Activated CD8-positive, alpha-beta T cell treated with anti-CD3 and anti-CD28 coated beads, Interleukin-2, amount 10 ng/mL, durations not matched to agents 7 days and 5 days (primary cell): ENCODE measurements around the gene RMI2. TPM values are rescaled to one million over a fixed set of nuclear protein-coding genes. Genes with fewer than 3 reads are reported as not detected.

ENCODE experiments used
- ATAC-seq: fragments of 150-1000 bp; cut with Tn5 transposase; one replicate; pipeline ENCODE4 v1.10.0; 2021; ENCODE audit warnings: moderate library complexity
- CTCF ChIA-PET: fragments of 350-600 bp; sonication (Branson Sonifier 250); formaldehyde crosslinking; loops from one replicate; lab custom pipeline; 2021; ENCODE audit warnings: antibody characterized with exemption; lab: Charles Lee
- POLR2A ChIA-PET: fragments of 350-600 bp; sonication (Branson Sonifier 250); formaldehyde crosslinking; loops from one replicate; lab custom pipeline; 2021; ENCODE audit warnings: antibody characterized with exemption; lab: Charles Lee
- DNase-seq: peaks from one replicate; pipeline ENCODE4 v3.0.0-alpha.2; 2020
- H3K27ac Mint-ChIP-seq: one replicate; pipeline ENCODE4 v1.8.0; 2021; ENCODE audit warnings: mild to moderate bottlenecking, mixed read lengths
- H3K27me3 Mint-ChIP-seq: one replicate; pipeline ENCODE4 v1.8.0; 2021; ENCODE audit warnings: low read depth, mixed read lengths
- H3K36me3 Mint-ChIP-seq: one replicate; pipeline ENCODE4 v1.8.0; 2021; ENCODE audit warnings: low read depth, mixed read lengths
- H3K4me1 Mint-ChIP-seq: one replicate; pipeline ENCODE4 v1.8.0; 2021; ENCODE audit warnings: low read depth, mixed read lengths
- H3K4me3 Mint-ChIP-seq: one replicate; pipeline ENCODE4 v1.8.0; 2021; ENCODE audit warnings: mild to moderate bottlenecking, mixed read lengths
- H3K9me3 Mint-ChIP-seq: one replicate; pipeline ENCODE4 v1.8.0; 2022; ENCODE audit warnings: mixed read lengths; ENCODE audit not compliant: insufficient read depth
- total RNA-seq, 2 experiments: library from RNA; stranded (reverse); gene quantifications; one replicate each; pipeline ENCODE4 v1.2.3, GENCODE V29; 2021

Gene RMI2
- total RNA-seq, 2 experiments from 2014 or later = 65.6 to 67.0 TPM

GRCh38 chr16:11348737-11349598, 3.7 kb downstream of the RMI2 start:
- DNase-seq = no peak
- peak overlapping the region; percentile 24 for H3K27ac Mint-ChIP-seq
- peak overlapping the region; percentile 10 for H3K4me3 Mint-ChIP-seq
- H3K4me1 Mint-ChIP-seq = peaks cover 76% of the 10 kb centered on the region
- H3K36me3 Mint-ChIP-seq = peaks cover 62% of the 10 kb centered on the region
- no peaks in the 10 kb centered on the region for H3K9me3 Mint-ChIP-seq
- CTCF ChIA-PET = interaction anchor here (1.1 to 1.3 kb wide), 2 partner anchors 9 to 377 kb away, joined by 3 to 4 read pairs; no protein-coding TSS in a partner anchor
- ATAC-seq = no peak
- POLR2A ChIA-PET = interaction anchor here (1.3 kb wide), 1 partner anchor 52 kb away, joined by 4 read pairs; no protein-coding TSS in a partner anchor
- H3K27me3 Mint-ChIP-seq = no peaks in the 10 kb centered on the region

- Mint-ChIP-seq H3K27ac (no peak overlapping the region), H3K9me3 (no peaks in the 10 kb centered on the region), H3K4me1 (peaks cover 80% of the 10 kb centered on the region), H3K27me3 (no peaks in the 10 kb centered on the region), H3K4me3 (no peak overlapping the region), H3K36me3 (peaks cover 64% of the 10 kb centered on the region)
- CTCF ChIA-PET = interaction anchor here (1.1 kb wide), 1 partner anchor 9 kb away, joined by 3 read pairs; no protein-coding TSS in a partner anchor
- no peak for DNase-seq
- POLR2A ChIA-PET = interaction anchor here (1.3 kb wide), 1 partner anchor 53 kb away, joined by 4 read pairs; no protein-coding TSS in a partner anchor
- no peak for ATAC-seq
Observed at GRCh38 chr16:11349599-11350276, 4.5 kb downstream of the RMI2 start.

GRCh38 chr16:11350519-11350918, 5.3 kb downstream of the RMI2 start:
- CTCF ChIA-PET = no interaction called here
- H3K27ac Mint-ChIP-seq = peak overlapping the region; percentile 60
- ATAC-seq (no peak), DNase-seq (no peak)
- H3K27me3 Mint-ChIP-seq = no peaks in the 10 kb centered on the region
- H3K4me1 Mint-ChIP-seq = peaks cover 83% of the 10 kb centered on the region
- H3K4me3 Mint-ChIP-seq = no peak overlapping the region
- no peaks in the 10 kb centered on the region for H3K9me3 Mint-ChIP-seq
- peaks cover 68% of the 10 kb centered on the region for H3K36me3 Mint-ChIP-seq
- POLR2A ChIA-PET = no interaction called here

GRCh38 chr16:11350921-11351335, 5.7 kb downstream of the RMI2 start:
- no peaks in the 10 kb centered on the region for H3K9me3 Mint-ChIP-seq
- peaks cover 72% of the 10 kb centered on the region for H3K36me3 Mint-ChIP-seq
- peaks cover 87% of the 10 kb centered on the region for H3K4me1 Mint-ChIP-seq
- H3K4me3 Mint-ChIP-seq = no peak overlapping the region
- ChIA-PET CTCF (no interaction called here), POLR2A (no interaction called here)
- H3K27ac Mint-ChIP-seq = no peak overlapping the region
- ATAC-seq (no peak), DNase-seq (no peak)
- no peaks in the 10 kb centered on the region for H3K27me3 Mint-ChIP-seq

- peaks cover 90% of the 10 kb centered on the region for H3K4me1 Mint-ChIP-seq
- H3K9me3 Mint-ChIP-seq = no peaks in the 10 kb centered on the region
- H3K36me3 Mint-ChIP-seq = peaks cover 76% of the 10 kb centered on the region
- H3K27me3 Mint-ChIP-seq = no peaks in the 10 kb centered on the region
- no peak overlapping the region for H3K4me3 Mint-ChIP-seq
- no peak for DNase-seq
- POLR2A ChIA-PET = interaction anchor here (1.3 to 3.7 kb wide), 2 partner anchors 21 to 98 kb away, joined by 3 to 64 read pairs; partner anchors contain the start of gene SOCS1
- H3K27ac Mint-ChIP-seq = peak overlapping the region; percentile 94
- CTCF ChIA-PET = interaction anchor here (0.6 to 3.6 kb wide), 9 partner anchors 17 to 399 kb away, joined by 3 to 22 read pairs (median 3); partner anchors contain the start of gene SOCS1
- ATAC-seq = no peak
Observed at GRCh38 chr16:11353158-11353557, 7.9 kb downstream of the RMI2 start.

- H3K27me3 Mint-ChIP-seq = no peaks in the 10 kb centered on the region
- peak overlapping the region; percentile 76 for H3K4me3 Mint-ChIP-seq
- DNase-seq = no peak
- peaks cover 64% of the 10 kb centered on the region for H3K36me3 Mint-ChIP-seq
- ATAC-seq = peak; percentile 52
- peaks cover 89% of the 10 kb centered on the region for H3K4me1 Mint-ChIP-seq
- CTCF ChIA-PET = interaction anchor here (0.7 to 3.6 kb wide), 27 partner anchors 8 to 401 kb away, joined by 3 to 99 read pairs (median 4); partner anchors contain the start of gene SOCS1
- H3K9me3 Mint-ChIP-seq = no peaks in the 10 kb centered on the region
- POLR2A ChIA-PET = interaction anchor here (0.6 to 3.7 kb wide), 11 partner anchors 8 to 250 kb away, joined by 3 to 64 read pairs (median 4); partner anchors contain the start of gene SOCS1
- H3K27ac Mint-ChIP-seq = peak overlapping the region; percentile 94
Observed at GRCh38 chr16:11354407-11354732, 9.1 kb downstream of the RMI2 start.

GRCh38 chr16:11354733-11355574, 9.7 kb downstream of the RMI2 start:
- POLR2A ChIA-PET = interaction anchor here (0.7 to 3.7 kb wide), 10 partner anchors 9 to 303 kb away, joined by 3 to 64 read pairs (median 5); partner anchors contain the start of gene SOCS1

GRCh38 chr16:11355862-11356261, 10.6 kb downstream of the RMI2 start:
- DNase-seq = peak; percentile 40
- Mint-ChIP-seq H3K27ac (peak overlapping the region; percentile 94), H3K4me1 (peaks cover 89% of the 10 kb centered on the region), H3K36me3 (peaks cover 60% of the 10 kb centered on the region), H3K9me3 (no peaks in the 10 kb centered on the region), H3K4me3 (peak overlapping the region; percentile 76), H3K27me3 (peaks cover 4% of the 10 kb centered on the region)
- ChIA-PET POLR2A (interaction anchor here (0.8 to 3.7 kb wide), 5 partner anchors 91 to 304 kb away, joined by 3 to 64 read pairs (median 3); partner anchors contain the start of gene SOCS1), CTCF (interaction anchor here (0.7 to 4.3 kb wide), 21 partner anchors 9 to 408 kb away, joined by 3 to 99 read pairs (median 6); partner anchors contain the start of gene SOCS1)
- ATAC-seq = peak; percentile 21

More at GRCh38 chr16:11354733-11355574, 9.7 kb downstream of the RMI2 start:
- H3K4me3 Mint-ChIP-seq = peak overlapping the region; percentile 76
- ATAC-seq (peak; percentile 86), DNase-seq (peak; percentile 93)
- no peaks in the 10 kb centered on the region for H3K9me3 Mint-ChIP-seq
- H3K27ac Mint-ChIP-seq = peak overlapping the region; percentile 94
- H3K36me3 Mint-ChIP-seq = peaks cover 61% of the 10 kb centered on the region
- peaks cover 89% of the 10 kb centered on the region for H3K4me1 Mint-ChIP-seq
- no peaks in the 10 kb centered on the region for H3K27me3 Mint-ChIP-seq
- CTCF ChIA-PET = interaction anchor here (0.8 to 3.6 kb wide), 27 partner anchors 9 to 407 kb away, joined by 3 to 99 read pairs (median 4); partner anchors contain the start of gene SOCS1

- Mint-ChIP-seq H3K27ac (peak overlapping the region; percentile 65), H3K27me3 (peaks cover 5% of the 10 kb centered on the region)
- POLR2A ChIA-PET = interaction anchor here (0.8 to 3.7 kb wide), 6 partner anchors 92 to 384 kb away, joined by 3 to 64 read pairs (median 3); partner anchors contain the start of gene SOCS1
Observed at GRCh38 chr16:11356573-11357331, 11.5 kb downstream of the RMI2 start.

GRCh38 chr16:11358531-11358930, 13.3 kb downstream of the RMI2 start:
- Mint-ChIP-seq H3K4me3 (no peak overlapping the region), H3K27me3 (peaks cover 5% of the 10 kb centered on the region), H3K4me1 (peaks cover 95% of the 10 kb centered on the region), H3K27ac (no peak overlapping the region), H3K36me3 (peaks cover 38% of the 10 kb centered on the region), H3K9me3 (no peaks in the 10 kb centered on the region)
- CTCF ChIA-PET = interaction anchor here (1.0 to 4.3 kb wide), 9 partner anchors 9 to 401 kb away, joined by 3 to 24 read pairs (median 4); partner anchors contain the start of gene SOCS1
- POLR2A ChIA-PET = interaction anchor here (0.7 to 3.3 kb wide), 3 partner anchors 21 to 104 kb away, joined by 3 to 21 read pairs (median 7); partner anchors contain the start of gene SOCS1
- DNase-seq (no peak), ATAC-seq (no peak)

More at GRCh38 chr16:11356573-11357331, 11.5 kb downstream of the RMI2 start:
- peak; percentile 68 for DNase-seq
- CTCF ChIA-PET = interaction anchor here (0.7 to 4.3 kb wide), 21 partner anchors 10 to 409 kb away, joined by 3 to 99 read pairs (median 5); partner anchors contain the start of gene SOCS1
- Mint-ChIP-seq H3K9me3 (no peaks in the 10 kb centered on the region), H3K4me1 (peaks cover 91% of the 10 kb centered on the region), H3K36me3 (peaks cover 53% of the 10 kb centered on the region), H3K4me3 (peak overlapping the region; percentile 76)
- no peak for ATAC-seq
